ENCODE data around the gene PPFIA1.

The PPFIA1 gene

GRCh38 chr11:70372076-70372475 lies 101.6 kb downstream of the PPFIA1 start:
- H3K36me3 ChIP-seq (ENCODE audit: control insufficient read depth, insufficient read depth, low read length) = peaks cover 9% of the 10 kb centered on the region
- H3K79me1 ChIP-seq (ENCODE audit: low read length) = peaks cover 3% of the 10 kb centered on the region
- H3K9ac ChIP-seq (ENCODE audit: low read length) = no peak overlapping the region
- H2BK15ac ChIP-seq (replicated peaks; ENCODE audit: low read depth) = no peak overlapping the region
- H3K4ac ChIP-seq (ENCODE audit: low read depth, low read length) = no peak overlapping the region
- no CpG with 5 or more reads among the region's 8 CpGs for WGBS (ENCODE audit: extremely low coverage, insufficient coverage, low lambda C conversion rate)
- no peak overlapping the region for H4K8ac ChIP-seq (ENCODE audit: low read depth, low read length)
- no peak overlapping the region for H4K5ac ChIP-seq (ENCODE audit: low read length)
- H3K27me3 ChIP-seq (ENCODE audit: insufficient read depth, low read length, poor library complexity) = no peaks in the 10 kb centered on the region
- DNase-seq = no peak
- H3K56ac ChIP-seq (ENCODE audit: low read length) = no peak overlapping the region
- H3K4me3 ChIP-seq (ENCODE audit: low read length) = no peak overlapping the region
- H3K79me2 ChIP-seq (ENCODE audit: control insufficient read depth, insufficient read depth, low read length) = peaks cover 3% of the 10 kb centered on the region
- H2BK120ac ChIP-seq (ENCODE audit: low read depth, low read length) = no peak overlapping the region
- no peak overlapping the region for H3K4me2 ChIP-seq (ENCODE audit: low read length)
- no peak overlapping the region for H3K23ac ChIP-seq (ENCODE audit: low read length)
- H3K27ac ChIP-seq (ENCODE audit: low read depth, low read length) = no peak overlapping the region
- no peaks in the 10 kb centered on the region for H3K4me1 ChIP-seq (ENCODE audit: control insufficient read depth, low read depth, low read length)
- H2AK5ac ChIP-seq (ENCODE audit: low read length) = no peak overlapping the region
- no peak overlapping the region for H3K18ac ChIP-seq (ENCODE audit: low read length)
- no peak overlapping the region for H2BK5ac ChIP-seq (ENCODE audit: low read length)

- H2BK15ac ChIP-seq (replicated peaks; ENCODE audit: low read depth) = no peak overlapping the region
Observed at GRCh38 chr11:70376621-70377020, 106.1 kb downstream of the PPFIA1 start.

GRCh38 chr11:70377645-70378044 lies 107.2 kb downstream of the PPFIA1 start:
- H3K36me3 ChIP-seq (ENCODE audit: control insufficient read depth, insufficient read depth, low read length) = peaks cover 10% of the 10 kb centered on the region
- WGBS (ENCODE audit: extremely low coverage, insufficient coverage, low lambda C conversion rate) = no CpG with 5 or more reads among the region's 8 CpGs

More at GRCh38 chr11:70376621-70377020, 106.1 kb downstream of the PPFIA1 start:
- Histone ChIP-seq H3K36me3 (ENCODE audit: control insufficient read depth, insufficient read depth, low read length) (peaks cover 12% of the 10 kb centered on the region), H3K9ac (ENCODE audit: low read length) (no peak overlapping the region), H3K27ac (ENCODE audit: low read depth, low read length) (no peak overlapping the region), H3K18ac (ENCODE audit: low read length) (no peak overlapping the region), H3K4me3 (ENCODE audit: low read length) (no peak overlapping the region), H3K4me2 (ENCODE audit: low read length) (no peak overlapping the region), H4K8ac (ENCODE audit: low read depth, low read length) (no peak overlapping the region), H3K27me3 (ENCODE audit: insufficient read depth, low read length, poor library complexity) (no peaks in the 10 kb centered on the region), H2AK5ac (ENCODE audit: low read length) (no peak overlapping the region), H3K56ac (ENCODE audit: low read length) (no peak overlapping the region), H3K4ac (ENCODE audit: low read depth, low read length) (no peak overlapping the region), H4K5ac (ENCODE audit: low read length) (no peak overlapping the region), H3K79me1 (ENCODE audit: low read length) (no peaks in the 10 kb centered on the region), H3K4me1 (ENCODE audit: control insufficient read depth, low read depth, low read length) (peaks cover 1% of the 10 kb centered on the region), H3K23ac (ENCODE audit: low read length) (no peak overlapping the region), H2BK120ac (ENCODE audit: low read depth, low read length) (no peak overlapping the region), H2BK5ac (ENCODE audit: low read length) (no peak overlapping the region), H3K79me2 (ENCODE audit: control insufficient read depth, insufficient read depth, low read length) (no peaks in the 10 kb centered on the region)
- WGBS (ENCODE audit: extremely low coverage, insufficient coverage, low lambda C conversion rate) = no CpG with 5 or more reads among the region's 12 CpGs
- DNase-seq = no peak

GRCh38 chr11:70378506-70379134 lies 108.1 kb downstream of the PPFIA1 start:
- no CpG with 5 or more reads among the region's 9 CpGs for WGBS (ENCODE audit: extremely low coverage, insufficient coverage, low lambda C conversion rate)

More at GRCh38 chr11:70377645-70378044, 107.2 kb downstream of the PPFIA1 start:
- Histone ChIP-seq H3K4me3 (ENCODE audit: low read length) (no peak overlapping the region), H2BK120ac (ENCODE audit: low read depth, low read length) (no peak overlapping the region), H4K8ac (ENCODE audit: low read depth, low read length) (no peak overlapping the region), H2BK5ac (ENCODE audit: low read length) (no peak overlapping the region), H3K23ac (ENCODE audit: low read length) (no peak overlapping the region), H2AK5ac (ENCODE audit: low read length) (no peak overlapping the region), H3K27me3 (ENCODE audit: insufficient read depth, low read length, poor library complexity) (no peaks in the 10 kb centered on the region), H3K9ac (ENCODE audit: low read length) (no peak overlapping the region), H3K4me2 (ENCODE audit: low read length) (no peak overlapping the region), H3K4me1 (ENCODE audit: control insufficient read depth, low read depth, low read length) (peaks cover 6% of the 10 kb centered on the region), H2BK15ac (replicated peaks; ENCODE audit: low read depth) (no peak overlapping the region), H3K4ac (ENCODE audit: low read depth, low read length) (no peak overlapping the region), H3K79me1 (ENCODE audit: low read length) (no peaks in the 10 kb centered on the region), H3K27ac (ENCODE audit: low read depth, low read length) (no peak overlapping the region), H4K5ac (ENCODE audit: low read length) (no peak overlapping the region), H3K79me2 (ENCODE audit: control insufficient read depth, insufficient read depth, low read length) (no peaks in the 10 kb centered on the region), H3K18ac (ENCODE audit: low read length) (no peak overlapping the region), H3K56ac (ENCODE audit: low read length) (no peak overlapping the region)
- DNase-seq = no peak

GRCh38 chr11:70381350-70381749 lies 110.9 kb downstream of the PPFIA1 start:
- no peak overlapping the region for H2AK5ac ChIP-seq (ENCODE audit: low read length)
- H3K4ac ChIP-seq (ENCODE audit: low read depth, low read length) = no peak overlapping the region
- H3K27ac ChIP-seq (ENCODE audit: low read depth, low read length) = no peak overlapping the region
- WGBS (ENCODE audit: extremely low coverage, insufficient coverage, low lambda C conversion rate) = no CpG with 5 or more reads among the region's 8 CpGs
- no peak overlapping the region for H2BK15ac ChIP-seq (replicated peaks; ENCODE audit: low read depth)
- DNase-seq = no peak
- no peak overlapping the region for H3K23ac ChIP-seq (ENCODE audit: low read length)
- H3K18ac ChIP-seq (ENCODE audit: low read length) = no peak overlapping the region
- no peak overlapping the region for H2BK5ac ChIP-seq (ENCODE audit: low read length)
- H3K56ac ChIP-seq (ENCODE audit: low read length) = no peak overlapping the region
- H4K8ac ChIP-seq (ENCODE audit: low read depth, low read length) = no peak overlapping the region
- H4K5ac ChIP-seq (ENCODE audit: low read length) = no peak overlapping the region
- H3K4me2 ChIP-seq (ENCODE audit: low read length) = no peak overlapping the region
- H3K9ac ChIP-seq (ENCODE audit: low read length) = no peak overlapping the region
- H3K4me1 ChIP-seq (ENCODE audit: control insufficient read depth, low read depth, low read length) = peaks cover 7% of the 10 kb centered on the region
- H3K4me3 ChIP-seq (ENCODE audit: low read length) = no peak overlapping the region
- H3K27me3 ChIP-seq (ENCODE audit: insufficient read depth, low read length, poor library complexity) = no peaks in the 10 kb centered on the region
- H3K79me1 ChIP-seq (ENCODE audit: low read length) = peaks cover 3% of the 10 kb centered on the region
- peaks cover 8% of the 10 kb centered on the region for H3K36me3 ChIP-seq (ENCODE audit: control insufficient read depth, insufficient read depth, low read length)
- H3K79me2 ChIP-seq (ENCODE audit: control insufficient read depth, insufficient read depth, low read length) = no peaks in the 10 kb centered on the region
- no peak overlapping the region for H2BK120ac ChIP-seq (ENCODE audit: low read depth, low read length)

More at GRCh38 chr11:70378506-70379134, 108.1 kb downstream of the PPFIA1 start:
- no peak overlapping the region for H2BK120ac ChIP-seq (ENCODE audit: low read depth, low read length)
- no peak overlapping the region for H3K4me3 ChIP-seq (ENCODE audit: low read length)
- H3K56ac ChIP-seq (ENCODE audit: low read length) = no peak overlapping the region
- H3K9ac ChIP-seq (ENCODE audit: low read length) = no peak overlapping the region
- no peak overlapping the region for H2BK5ac ChIP-seq (ENCODE audit: low read length)
- H3K18ac ChIP-seq (ENCODE audit: low read length) = no peak overlapping the region
- no peak overlapping the region for H4K8ac ChIP-seq (ENCODE audit: low read depth, low read length)
- H3K4ac ChIP-seq (ENCODE audit: low read depth, low read length) = no peak overlapping the region
- no peak overlapping the region for H3K23ac ChIP-seq (ENCODE audit: low read length)
- no peaks in the 10 kb centered on the region for H3K27me3 ChIP-seq (ENCODE audit: insufficient read depth, low read length, poor library complexity)
- H2AK5ac ChIP-seq (ENCODE audit: low read length) = no peak overlapping the region
- H3K79me2 ChIP-seq (ENCODE audit: control insufficient read depth, insufficient read depth, low read length) = no peaks in the 10 kb centered on the region
- no peak overlapping the region for H3K27ac ChIP-seq (ENCODE audit: low read depth, low read length)
- no peak overlapping the region for H2BK15ac ChIP-seq (replicated peaks; ENCODE audit: low read depth)
- peaks cover 6% of the 10 kb centered on the region for H3K36me3 ChIP-seq (ENCODE audit: control insufficient read depth, insufficient read depth, low read length)
- no peaks in the 10 kb centered on the region for H3K79me1 ChIP-seq (ENCODE audit: low read length)
- DNase-seq = peak; percentile 59
- H4K5ac ChIP-seq (ENCODE audit: low read length) = no peak overlapping the region
- H3K4me1 ChIP-seq (ENCODE audit: control insufficient read depth, low read depth, low read length) = peaks cover 7% of the 10 kb centered on the region
- H3K4me2 ChIP-seq (ENCODE audit: low read length) = no peak overlapping the region
